HT1080 (cell line): Measurements from ENCODE around the gene PTPRD. TPM values are rescaled to one million over a fixed set of nuclear protein-coding genes. Genes with fewer than 3 reads are reported as not detected.
A peak's percentile ranks its signal among the peaks of the same experiment; 100 is the strongest.

ENCODE experiments used
- DNase-seq: peaks from one replicate; pipeline ENCODE4 v3.0.0-alpha.2; 2015; ENCODE audit warnings: low read depth
- total RNA-seq: library from RNA; depleted of rRNA; stranded (reverse); fragments of >200 nt; shearing (Covaris generic); gene quantifications from 2 replicates; pipeline ENCODE4 v1.2.3, GENCODE V29; 2014

The PTPRD gene
- total RNA-seq, 1 experiment from 2014 or later = 9.6 TPM

DNA sequence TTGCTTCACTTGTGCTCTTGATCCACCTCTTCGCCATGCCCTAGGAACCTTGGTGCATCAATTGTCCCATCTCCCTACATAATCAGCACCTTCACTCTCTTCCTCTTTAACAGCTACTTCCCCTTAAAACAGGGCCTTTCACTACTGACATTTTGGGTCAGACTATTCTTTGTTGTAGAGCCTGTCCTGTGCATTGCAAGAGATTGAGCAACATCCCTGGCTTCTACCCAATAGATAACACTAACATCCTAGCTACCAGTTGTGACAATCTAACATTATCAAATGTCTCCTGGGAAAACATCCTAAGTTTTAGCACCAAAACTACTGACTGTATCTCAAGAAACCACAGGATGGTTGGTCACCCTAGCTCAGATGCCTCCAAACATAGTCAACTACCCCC lies 1958.9 kb downstream of the PTPRD start:
- no peak for DNase-seq

DNA sequence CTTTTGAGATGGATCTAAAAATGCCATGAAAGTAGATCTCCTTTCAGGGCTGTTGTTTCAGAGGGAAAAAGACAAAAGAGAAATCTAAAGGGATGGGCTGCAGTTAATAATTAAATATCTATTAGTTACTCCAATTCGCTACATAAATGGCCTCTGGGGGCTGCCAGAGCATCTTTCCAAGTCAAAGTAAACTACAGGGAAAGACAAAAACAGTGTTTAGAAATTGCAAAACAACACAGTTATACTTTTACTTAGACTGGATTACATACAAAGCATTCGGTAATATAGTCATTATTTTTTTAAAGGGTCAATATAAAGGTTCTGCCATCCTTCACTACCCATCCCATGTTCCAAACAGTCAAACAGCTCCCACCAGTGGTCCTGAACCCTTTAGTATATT lies 1959.7 kb downstream of the PTPRD start:
- no peak for DNase-seq

DNA sequence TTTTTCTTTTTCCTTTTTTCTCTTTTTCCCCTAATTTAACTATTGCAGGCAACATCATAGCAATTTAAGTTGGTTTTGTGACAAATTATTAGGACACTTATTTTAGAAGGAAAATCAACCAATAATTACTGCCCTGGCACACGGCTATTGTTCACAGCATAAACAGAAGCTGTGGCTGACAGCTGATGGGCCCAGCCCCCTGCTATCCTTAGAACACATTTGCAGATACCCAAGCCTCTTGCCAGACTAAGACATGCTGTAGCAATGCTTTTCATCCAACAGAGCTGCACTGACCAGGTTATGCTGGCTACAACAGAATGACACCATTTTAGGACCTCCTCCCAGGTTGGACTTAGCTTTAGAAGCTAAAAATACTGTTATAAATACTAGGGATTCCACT lies 1960.5 kb downstream of the PTPRD start:
- DNase-seq = no peak

DNA sequence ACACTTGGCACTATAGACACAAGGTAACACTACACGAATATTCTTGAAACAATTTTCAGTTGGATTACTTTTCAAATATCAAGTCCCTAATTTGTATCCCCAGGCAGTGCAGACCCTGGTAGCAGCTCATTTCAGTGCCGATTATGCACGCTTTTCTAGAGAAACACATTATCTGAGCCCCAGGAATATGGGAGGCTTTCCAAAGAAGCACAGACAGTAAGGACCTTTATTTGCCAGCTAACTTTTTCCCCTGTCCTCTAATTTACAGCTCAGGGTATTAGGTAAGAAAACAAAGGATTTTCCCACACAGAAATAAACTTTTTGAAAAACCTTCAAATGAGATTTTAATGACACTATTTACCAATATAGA lies 1961.0 kb downstream of the PTPRD start:
- DNase-seq = no peak

DNA sequence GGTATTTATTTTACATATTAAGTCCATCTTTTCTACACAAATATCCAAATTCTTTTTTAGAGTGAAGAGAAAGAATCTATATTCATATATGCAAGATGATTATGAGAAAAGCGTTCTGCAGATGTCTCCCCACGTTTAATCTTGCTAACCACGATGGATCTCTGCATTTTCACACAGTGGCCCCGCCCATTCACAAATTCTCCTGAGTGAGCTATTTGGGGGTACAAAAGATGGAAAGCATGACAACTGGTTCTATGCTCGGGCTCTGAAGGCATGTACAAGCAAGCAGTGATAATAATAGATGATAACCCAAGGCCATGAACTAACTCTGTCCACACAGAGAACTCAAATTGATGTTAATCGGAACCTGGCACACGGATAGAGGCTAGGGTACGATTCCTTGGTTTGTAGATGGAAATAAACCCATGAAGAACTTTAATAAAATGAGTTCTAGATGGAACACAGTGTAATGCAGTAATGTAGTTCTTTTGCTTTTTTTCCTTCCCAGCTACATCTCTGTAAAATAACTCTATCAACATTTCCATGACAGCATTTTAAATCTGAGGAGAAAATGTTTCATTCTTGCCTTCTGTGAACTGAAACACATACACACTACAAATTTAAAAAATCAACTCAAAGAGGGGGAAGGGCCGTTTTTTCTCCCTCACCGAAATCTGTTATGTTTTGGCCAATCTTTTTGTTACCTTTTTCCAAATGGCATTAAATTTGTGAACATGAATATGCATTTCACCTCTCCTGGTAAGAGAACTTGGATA lies 1961.5 kb downstream of the PTPRD start:
- no peak for DNase-seq

DNA sequence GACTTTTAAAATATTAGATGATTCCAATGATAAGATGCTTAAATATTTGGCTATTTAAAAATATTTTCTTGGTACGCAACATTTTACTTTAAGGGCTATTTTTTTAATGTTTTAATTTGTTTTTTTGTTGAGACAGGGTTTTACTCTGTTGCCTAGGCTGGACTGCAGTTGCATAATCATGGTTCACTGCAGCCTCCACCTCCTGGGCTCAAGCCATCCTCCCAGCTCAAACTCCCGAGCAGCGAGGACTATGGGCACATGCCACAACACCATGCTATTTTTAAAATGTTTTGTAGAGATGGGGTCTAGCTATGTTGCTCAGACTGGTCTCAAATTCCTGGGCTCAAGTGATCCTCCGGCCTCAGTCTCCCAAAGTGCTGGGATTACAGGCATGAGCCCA lies 1963.0 kb downstream of the PTPRD start:
- DNase-seq = no peak

DNA sequence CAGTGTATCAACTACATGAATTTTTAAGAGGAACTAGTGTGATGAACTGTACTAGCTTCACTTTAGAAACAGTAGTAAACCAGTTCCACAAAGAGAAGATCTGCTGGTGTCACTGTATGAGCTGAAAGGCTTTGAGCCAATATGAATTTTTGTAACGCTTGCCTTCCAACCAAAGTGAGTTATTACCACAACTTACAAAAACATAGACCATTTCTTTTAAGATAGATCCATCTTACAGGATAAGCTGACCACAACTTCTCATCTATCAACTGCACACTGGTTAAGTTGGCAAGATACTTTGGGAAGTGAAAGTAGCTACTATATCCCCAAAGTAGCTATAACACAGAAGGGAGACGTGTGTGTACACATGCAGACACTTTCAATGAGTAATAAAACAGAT lies 1963.6 kb downstream of the PTPRD start:
- DNase-seq = no peak

DNA sequence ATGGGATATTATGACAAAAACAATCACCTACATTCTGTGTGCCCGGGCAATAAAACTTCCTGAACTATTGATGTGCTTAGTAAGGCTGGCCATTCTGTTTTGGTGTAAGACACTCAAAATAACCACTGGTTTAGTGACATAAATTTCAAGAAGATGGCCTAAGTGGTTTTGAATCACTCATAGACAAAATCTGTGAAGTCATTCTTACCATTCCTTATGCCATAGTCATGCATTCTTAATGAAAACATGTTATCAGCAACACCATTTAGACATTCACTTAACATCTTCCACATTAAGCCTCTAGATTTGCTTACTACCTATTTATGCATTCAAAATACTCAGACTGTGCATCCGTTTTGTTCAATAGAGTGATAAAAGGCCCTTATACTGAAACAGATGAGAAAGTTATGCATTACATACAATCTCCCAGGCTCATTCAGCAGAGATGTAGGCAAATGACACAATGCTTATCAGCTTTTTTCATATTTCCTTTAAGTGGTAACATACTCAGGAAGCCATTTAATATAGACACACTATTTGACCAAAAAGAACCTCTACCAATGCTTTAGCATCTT lies 1964.4 kb downstream of the PTPRD start:
- peak; percentile 26 for DNase-seq

DNA sequence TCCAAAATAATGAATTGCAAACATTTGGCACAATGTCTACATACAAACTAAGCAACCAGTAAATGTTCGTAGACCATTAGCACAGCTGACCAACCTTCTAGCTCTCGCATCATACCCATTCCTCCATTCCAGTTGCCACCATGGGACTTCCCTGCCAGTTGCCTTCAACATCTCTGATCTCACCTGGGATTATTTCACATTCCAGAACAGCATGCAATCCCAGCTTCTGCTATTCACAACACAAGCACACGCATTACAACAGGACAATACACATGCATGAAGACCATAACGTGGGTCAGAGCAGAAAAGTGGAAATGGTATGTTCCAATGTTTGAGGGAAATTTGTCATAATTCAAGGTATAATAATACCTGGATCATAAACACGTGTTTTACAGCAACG lies 1965.0 kb downstream of the PTPRD start:
- DNase-seq = no peak

DNA sequence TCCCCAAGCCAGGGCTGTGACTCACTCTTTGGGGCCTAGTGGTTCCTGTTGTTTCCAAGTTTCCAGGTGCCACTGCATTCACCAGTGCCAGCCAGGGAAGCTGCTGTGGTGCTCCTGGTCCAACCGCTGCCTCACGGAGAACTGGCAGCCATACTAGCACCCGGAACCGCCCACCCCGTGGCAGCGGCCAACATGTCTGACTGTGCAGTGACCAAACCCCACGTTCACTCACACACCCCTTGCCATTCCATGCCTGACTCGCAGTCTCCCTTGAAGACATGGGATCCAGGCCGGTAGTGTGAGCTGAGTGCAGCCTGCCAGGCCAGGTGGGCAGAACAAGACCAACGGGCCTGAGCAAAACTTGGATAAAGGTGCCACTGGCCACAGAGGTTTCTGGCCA lies 1968.2 kb downstream of the PTPRD start:
- no peak for DNase-seq

DNA sequence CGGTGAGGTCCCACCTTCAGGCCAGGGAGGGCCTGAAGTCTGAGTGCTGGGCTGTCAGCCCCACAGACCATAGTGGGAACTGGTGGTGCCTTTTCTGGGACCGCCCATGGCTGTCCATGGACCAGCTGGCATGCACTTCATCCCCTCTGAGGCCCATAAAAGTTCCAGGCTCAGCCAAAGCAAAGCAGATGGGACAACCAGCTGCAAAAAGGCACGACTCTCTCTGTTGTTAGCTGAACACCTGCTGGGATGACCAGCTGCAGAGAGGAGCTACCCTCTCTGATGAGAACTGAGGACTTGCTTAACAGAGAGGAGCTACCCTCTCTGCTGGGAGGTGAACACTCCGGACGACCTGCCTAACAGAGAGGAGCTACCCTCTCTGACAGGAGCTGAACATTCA lies 1968.9 kb downstream of the PTPRD start:
- DNase-seq = no peak

DNA sequence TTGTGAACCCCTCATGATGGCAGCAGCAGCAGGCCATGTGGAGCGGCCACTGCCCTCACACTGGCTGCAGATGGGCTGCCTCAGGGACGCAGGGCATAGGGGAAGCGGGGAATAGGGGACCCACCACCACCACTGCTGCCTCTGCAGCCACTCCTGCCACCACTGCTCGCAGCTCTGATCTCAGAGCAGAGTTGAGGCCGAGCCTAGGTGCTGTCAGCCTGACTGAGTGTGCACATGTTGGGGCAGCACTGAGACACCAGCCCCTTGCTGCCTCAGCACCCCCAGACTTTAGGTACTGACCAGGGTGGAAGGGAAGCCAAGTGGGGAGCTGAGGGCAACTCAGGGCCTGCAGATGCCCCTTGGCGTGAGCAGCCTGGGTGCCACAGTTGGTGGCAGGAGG lies 1969.3 kb downstream of the PTPRD start:
- DNase-seq = no peak

DNA sequence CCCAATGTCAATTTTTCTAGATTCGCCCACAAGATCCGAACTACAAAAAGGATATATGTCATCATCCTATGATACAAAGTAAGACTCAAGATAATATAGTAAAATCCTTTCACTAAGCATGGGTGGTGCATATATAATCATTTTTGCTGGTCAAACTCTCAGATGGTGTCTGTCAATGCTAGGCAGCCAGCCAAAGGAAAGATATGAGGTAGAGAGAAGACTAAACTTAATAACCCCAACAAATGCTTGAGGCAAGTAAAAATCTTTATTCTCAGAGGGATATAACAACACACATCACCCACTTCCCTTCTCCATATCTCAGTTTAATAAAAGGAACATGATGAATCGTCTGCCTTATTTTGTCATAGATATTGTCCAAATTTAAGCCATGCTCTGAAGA lies 1972.0 kb downstream of the PTPRD start:
- no peak for DNase-seq

DNA sequence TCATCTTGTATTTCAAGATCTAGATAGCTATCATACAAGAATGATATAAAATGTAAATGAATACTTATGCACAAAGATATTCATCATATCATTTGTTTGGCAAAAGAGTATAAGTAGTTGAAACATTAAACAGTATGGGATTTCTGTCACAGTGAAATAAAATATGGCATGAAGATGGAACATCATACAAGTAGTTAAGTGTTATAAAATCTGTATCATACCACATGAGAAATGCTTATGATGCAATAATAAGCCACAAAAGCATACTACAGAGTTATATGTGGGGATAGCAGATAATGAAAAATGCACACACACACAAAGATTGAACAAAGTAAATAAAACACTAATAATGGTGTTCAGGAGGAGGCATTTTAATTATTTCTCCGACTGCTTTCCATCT lies 1975.2 kb downstream of the PTPRD start:
- no peak for DNase-seq

DNA sequence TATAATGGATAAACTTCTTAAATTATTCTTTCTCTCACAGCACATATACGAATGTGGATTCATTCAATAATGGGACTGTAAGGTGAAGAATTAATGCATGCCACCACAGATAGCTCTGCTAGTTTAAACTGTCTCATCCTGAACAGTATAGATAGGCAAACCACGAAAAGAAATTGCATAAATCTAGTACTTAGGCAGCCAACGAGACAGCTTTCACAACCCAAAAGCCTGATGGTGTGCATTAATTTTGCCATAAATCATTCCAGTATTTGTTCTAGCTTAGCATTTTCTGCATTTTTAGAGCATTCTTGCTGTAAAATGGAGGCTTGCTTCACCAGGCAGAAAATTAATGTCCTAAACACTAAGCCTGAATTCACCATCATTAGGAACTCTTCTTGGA lies 1979.0 kb downstream of the PTPRD start:
- no peak for DNase-seq

DNA sequence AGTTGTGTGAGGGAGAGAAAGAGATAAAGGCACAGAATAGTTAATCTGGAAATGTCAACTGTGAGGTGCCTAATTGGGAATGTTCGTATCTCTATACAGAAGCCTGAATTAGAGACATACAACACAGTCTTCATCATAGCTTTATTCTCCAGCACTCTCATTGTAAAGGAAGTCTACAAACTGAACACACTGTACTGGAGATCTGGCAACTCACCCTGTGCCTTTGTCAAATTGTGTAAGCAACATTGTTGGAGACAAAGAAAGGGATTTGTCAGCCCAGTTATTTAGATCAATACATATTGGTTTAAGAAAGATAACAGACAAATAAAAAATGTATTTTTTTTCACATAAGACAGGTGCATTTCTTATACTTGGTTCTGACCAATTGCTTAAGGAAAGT lies 1980.3 kb downstream of the PTPRD start:
- DNase-seq = no peak

DNA sequence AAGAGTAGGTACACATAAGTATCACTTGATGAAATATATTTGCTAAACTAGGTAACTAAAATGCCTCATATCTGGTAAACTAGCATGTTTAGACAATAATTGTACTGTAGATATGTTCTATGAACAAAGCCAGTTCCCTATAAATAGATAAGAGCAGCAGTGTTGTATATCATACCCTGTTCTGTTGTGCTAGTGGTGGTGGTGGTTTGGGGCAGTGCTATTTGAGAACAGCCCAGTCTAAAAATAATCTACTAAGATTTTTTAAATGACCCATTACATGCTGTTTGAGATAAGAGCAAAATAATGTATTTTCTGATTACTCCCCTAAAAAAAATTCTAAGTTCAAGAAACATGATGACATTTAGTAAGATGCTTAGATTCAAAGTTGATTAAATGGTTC lies 1984.0 kb downstream of the PTPRD start:
- no peak for DNase-seq

DNA sequence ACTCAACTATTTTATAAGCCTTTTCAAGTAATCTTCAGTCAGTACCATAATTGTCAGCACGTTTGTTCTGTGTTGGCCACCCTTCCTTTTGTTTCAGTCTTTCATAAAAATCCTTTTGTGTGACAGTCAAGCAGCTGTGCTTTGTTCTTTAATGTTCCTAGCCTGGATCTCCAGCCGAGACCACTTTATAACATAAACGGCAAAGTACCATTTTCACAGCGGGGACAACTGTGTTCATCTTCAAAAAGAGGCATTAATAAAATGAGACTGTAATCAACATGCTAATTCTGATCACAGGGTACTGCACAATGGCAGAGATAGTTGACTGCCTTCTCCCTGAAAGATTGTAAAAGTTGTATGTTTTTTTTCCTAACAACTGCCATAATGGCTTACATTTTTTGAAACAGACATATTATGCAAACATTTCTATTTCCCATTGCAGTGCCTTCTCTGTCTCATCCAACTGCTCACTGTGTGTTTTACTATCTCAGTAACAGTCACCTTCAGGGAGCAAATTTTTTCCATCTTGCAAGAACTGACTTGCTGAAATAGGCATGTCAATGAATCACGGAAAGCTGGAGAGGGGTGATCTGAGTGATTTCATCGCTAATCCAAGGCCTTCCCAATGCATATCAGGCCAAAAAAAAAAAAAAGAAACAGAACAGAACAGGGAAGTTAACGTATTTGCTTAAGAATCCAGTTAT lies 1984.7 kb downstream of the PTPRD start:
- DNase-seq = no peak

DNA sequence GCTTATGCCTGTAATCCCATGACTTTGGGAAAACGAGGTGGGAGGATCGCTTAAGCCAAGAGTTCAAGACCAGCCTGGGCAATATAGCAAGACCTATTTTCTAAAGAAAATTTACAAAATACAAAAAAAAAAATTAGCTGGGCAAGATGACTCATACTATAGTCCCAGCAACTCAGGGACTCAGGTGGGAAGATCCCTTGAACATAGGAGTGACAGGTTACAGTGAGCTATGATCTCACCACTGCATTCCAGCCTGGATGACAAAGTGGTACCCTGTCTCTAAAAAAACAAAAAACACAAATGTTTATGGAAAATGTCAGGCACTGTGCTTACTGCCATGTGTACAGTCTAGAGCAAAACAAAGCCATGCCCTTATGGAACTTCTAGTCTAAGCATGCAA lies 1989.9 kb downstream of the PTPRD start:
- DNase-seq = peak; percentile 5

DNA sequence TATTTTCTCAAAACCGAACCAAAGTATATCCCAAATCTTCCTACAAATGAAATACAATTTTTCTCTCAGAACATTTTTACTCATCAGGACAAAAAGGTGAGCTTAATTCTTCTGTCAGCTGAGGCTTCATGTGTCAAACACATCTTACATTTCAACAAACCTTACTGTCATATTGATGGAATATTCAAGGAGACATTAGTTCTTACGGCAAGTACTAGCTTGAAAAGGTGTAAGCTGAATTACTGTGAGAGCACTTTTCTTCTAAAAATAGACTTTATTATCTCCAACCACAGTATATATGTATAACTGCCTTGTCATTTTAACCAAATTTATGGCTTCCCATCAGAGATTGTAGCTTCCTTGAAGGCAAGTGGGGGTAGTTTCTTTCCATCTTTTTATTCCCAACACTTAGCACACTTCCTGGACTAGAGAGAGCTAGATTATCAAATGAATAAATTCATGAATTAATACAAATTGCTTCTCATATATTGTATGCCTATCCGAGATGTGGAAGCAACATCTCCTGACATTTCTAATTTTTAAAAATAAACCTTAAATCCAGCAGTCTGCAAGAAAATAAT lies 1990.5 kb downstream of the PTPRD start:
- DNase-seq = no peak

DNA sequence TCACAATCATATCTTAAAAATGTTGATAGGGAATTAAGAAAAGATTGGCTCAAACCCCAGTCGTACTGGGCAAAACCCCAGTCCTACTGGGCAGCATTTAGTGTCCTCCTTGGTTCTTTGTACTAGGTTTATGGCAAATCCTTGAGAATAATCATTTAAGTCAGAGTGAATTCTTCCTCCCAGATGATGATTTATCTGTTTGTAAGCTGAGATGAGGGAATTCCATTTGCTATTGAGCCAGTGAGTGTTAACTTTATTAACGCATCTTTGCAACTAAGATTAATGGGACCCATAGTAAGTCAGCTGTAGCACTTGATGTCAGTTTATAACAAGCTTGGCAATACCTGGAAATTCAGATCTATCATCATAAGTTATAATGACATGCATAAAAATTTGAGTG lies 1991.4 kb downstream of the PTPRD start:
- no peak for DNase-seq

DNA sequence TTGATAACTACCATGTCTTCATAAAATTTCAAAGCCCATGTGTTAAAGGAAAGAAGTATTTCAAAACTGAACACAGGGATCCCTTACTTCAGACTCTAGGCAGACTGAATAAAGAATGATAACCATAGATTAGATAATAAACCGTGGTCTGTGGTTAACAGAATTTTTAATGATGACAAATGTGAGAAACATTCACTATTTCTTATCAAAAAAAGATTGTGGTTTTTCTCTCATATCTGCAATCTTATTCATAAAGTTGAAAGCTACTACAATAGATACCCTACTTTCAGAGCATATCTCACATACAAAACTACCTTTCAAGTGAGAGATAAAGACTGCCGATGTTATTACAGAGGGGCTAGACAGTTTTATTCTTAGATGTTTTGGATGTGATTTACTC lies 1996.4 kb downstream of the PTPRD start:
- DNase-seq = no peak
